Testis (tissue), 2 donors: Measurements from ENCODE around the gene ERLIN1.

ENCODE experiments used
- POLR2A ChIP-seq: fragments of 450-650 bp; IDR thresholded peaks from one replicate; pipeline ENCODE4 v1.6.1; 2017; ENCODE audit warnings: antibody characterized with exemption, mild to moderate bottlenecking, moderate library complexity
- TF ChIP-seq, protein P1 (sequence below), 3 experiments: fragments of 450-650 bp in 2 of 3; fragments of 200-600 bp in 1 of 3; sonication (generic) in 1 of 3; IDR thresholded peaks; one replicate each; pipeline ENCODE4 v1.5.1; 2016 to 2019; ENCODE audit warnings: antibody characterized with exemption in 3 of 3, mild to moderate bottlenecking in 2 of 3, moderate library complexity in 1 of 3

DNA sequence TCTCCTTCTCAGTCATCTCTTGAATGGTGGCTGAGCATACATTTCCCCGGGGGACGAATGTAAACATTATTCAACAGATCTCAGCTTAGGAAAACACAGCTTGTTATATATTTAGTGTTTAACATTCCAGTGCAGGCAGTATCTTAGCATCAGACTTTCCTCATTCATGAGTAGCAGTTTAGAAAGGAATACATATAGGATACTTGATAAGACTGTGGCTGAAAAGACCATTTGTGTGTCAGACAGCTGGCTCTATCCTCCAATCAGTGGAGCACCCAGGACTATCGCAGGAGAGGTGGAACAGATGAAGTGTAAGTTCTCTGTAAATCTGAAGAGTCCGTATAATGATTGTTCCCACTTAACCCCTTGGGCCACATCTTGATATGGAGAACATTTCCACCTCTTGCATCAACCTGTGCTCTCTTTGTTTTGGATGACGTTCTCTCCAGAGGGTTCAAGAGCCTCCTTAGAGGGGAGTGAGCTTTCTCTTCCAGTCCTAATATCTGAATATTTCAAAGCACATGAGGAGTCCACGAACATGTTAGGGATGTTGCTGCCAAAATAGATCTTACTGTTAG, 34.0 kb downstream of the ERLIN1 start:
- TF ChIP-seq, protein P1, sequence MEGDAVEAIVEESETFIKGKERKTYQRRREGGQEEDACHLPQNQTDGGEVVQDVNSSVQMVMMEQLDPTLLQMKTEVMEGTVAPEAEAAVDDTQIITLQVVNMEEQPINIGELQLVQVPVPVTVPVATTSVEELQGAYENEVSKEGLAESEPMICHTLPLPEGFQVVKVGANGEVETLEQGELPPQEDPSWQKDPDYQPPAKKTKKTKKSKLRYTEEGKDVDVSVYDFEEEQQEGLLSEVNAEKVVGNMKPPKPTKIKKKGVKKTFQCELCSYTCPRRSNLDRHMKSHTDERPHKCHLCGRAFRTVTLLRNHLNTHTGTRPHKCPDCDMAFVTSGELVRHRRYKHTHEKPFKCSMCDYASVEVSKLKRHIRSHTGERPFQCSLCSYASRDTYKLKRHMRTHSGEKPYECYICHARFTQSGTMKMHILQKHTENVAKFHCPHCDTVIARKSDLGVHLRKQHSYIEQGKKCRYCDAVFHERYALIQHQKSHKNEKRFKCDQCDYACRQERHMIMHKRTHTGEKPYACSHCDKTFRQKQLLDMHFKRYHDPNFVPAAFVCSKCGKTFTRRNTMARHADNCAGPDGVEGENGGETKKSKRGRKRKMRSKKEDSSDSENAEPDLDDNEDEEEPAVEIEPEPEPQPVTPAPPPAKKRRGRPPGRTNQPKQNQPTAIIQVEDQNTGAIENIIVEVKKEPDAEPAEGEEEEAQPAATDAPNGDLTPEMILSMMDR (IDR thresholded peaks at IDR 0.05), result no peak
- no peak for TF ChIP-seq POLR2A
